ENCODE results near the gene EPB41L3. TPM values are rescaled to one million over a fixed set of nuclear protein-coding genes. Genes with fewer than 3 reads are reported as not detected.
A peak's percentile ranks its signal among the peaks of the same experiment; 100 is the strongest.

Gene EPB41L3
- total RNA-seq, 4 donors from 2014 or later: 97.3 to 403 (median 134) TPM

- intact Hi-C loops (cut with DNase I; ENCODE audit: low total_unique reads) (no loop called here), in situ Hi-C loops (cut with MboI; ENCODE audit: low pct_ligation_motif_present in 1 of 4, low pct_unique_long_range_greater_than_20kb in 1 of 4, low sequenced_read_pairs in 3 of 4) (no loop called here)
- Histone ChIP-seq H3K4me1 (no peaks in the 10 kb centered on the region), H3K4me3 (no peak overlapping the region), H3K27ac (no peak overlapping the region), H3K36me3 (no peaks in the 10 kb centered on the region), H3K27me3 (no peaks in the 10 kb centered on the region), H3K9me3 (no peaks in the 10 kb centered on the region)
- DNase-seq: no peak
- TF ChIP-seq EP300 (IDR thresholded peaks at IDR 0.05; ENCODE audit: low read depth) (no peak), POLR2AphosphoS5 (IDR thresholded peaks at IDR 0.05) (no peak), POLR2A (IDR thresholded peaks at IDR 0.05) (no peak), CTCF (IDR thresholded peaks at IDR 0.05) (no peak)
- WGBS, 2 donors (ENCODE audit: low coverage in 1 of 2): 83 to 96% methylated on average over 3 of the region's 3 CpGs
These were observed 24.6 kb upstream of the EPB41L3 start for GRCh38 chr18:5568416-5568815.

GRCh38 chr18:5558851-5559250, 15.1 kb upstream of the EPB41L3 start:
- in situ Hi-C loops (cut with MboI; ENCODE audit: low pct_ligation_motif_present in 1 of 4, low pct_unique_long_range_greater_than_20kb in 1 of 4, low sequenced_read_pairs in 3 of 4): no loop called here
- no peaks in the 10 kb centered on the region for H3K9me3 ChIP-seq
- H3K4me3 ChIP-seq: no peak overlapping the region
- WGBS, 2 donors (ENCODE audit: low coverage in 1 of 2): 96 to 100% methylated on average over 1 of the region's 1 CpG
- no peaks in the 10 kb centered on the region for H3K4me1 ChIP-seq
- no peak for DNase-seq
- TF ChIP-seq POLR2A (IDR thresholded peaks at IDR 0.05) (no peak), EP300 (IDR thresholded peaks at IDR 0.05; ENCODE audit: low read depth) (no peak)
- intact Hi-C loops (cut with DNase I; ENCODE audit: low total_unique reads): no loop called here
- no peak overlapping the region for H3K27ac ChIP-seq
- H3K27me3 ChIP-seq: no peaks in the 10 kb centered on the region
- H3K36me3 ChIP-seq: no peaks in the 10 kb centered on the region

GRCh38 chr18:5556310-5556974, 12.6 kb upstream of the EPB41L3 start:
- Histone ChIP-seq H3K36me3 (no peaks in the 10 kb centered on the region), H3K4me1 (no peaks in the 10 kb centered on the region), H3K27ac (no peak overlapping the region), H3K9me3 (no peaks in the 10 kb centered on the region), H3K4me3 (no peak overlapping the region), H3K27me3 (no peaks in the 10 kb centered on the region)
- DNase-seq: no peak
- 66 to 81% methylated on average over 4 to 8 of the region's 8 CpGs for WGBS, 2 donors (ENCODE audit: low coverage in 1 of 2)
- in situ Hi-C loops (cut with MboI; ENCODE audit: low pct_ligation_motif_present in 1 of 4, low pct_unique_long_range_greater_than_20kb in 1 of 4, low sequenced_read_pairs in 3 of 4) (no loop called here), intact Hi-C loops (cut with DNase I; ENCODE audit: low total_unique reads) (no loop called here)
- TF ChIP-seq POLR2AphosphoS5 (IDR thresholded peaks at IDR 0.05): no peak

- no peak for TF ChIP-seq EP300 (IDR thresholded peaks at IDR 0.05; ENCODE audit: low read depth)
- no peak for TF ChIP-seq CTCF (IDR thresholded peaks at IDR 0.05)
- TF ChIP-seq POLR2A (IDR thresholded peaks at IDR 0.05): no peak
- no peak for TF ChIP-seq POLR2AphosphoS5 (IDR thresholded peaks at IDR 0.05)
- Histone ChIP-seq H3K27me3 (no peaks in the 10 kb centered on the region), H3K4me3 (no peak overlapping the region), H3K36me3 (no peaks in the 10 kb centered on the region), H3K27ac (no peak overlapping the region), H3K9me3 (no peaks in the 10 kb centered on the region), H3K4me1 (no peaks in the 10 kb centered on the region)
- in situ Hi-C loops (cut with MboI; ENCODE audit: low pct_ligation_motif_present in 1 of 4, low pct_unique_long_range_greater_than_20kb in 1 of 4, low sequenced_read_pairs in 3 of 4): no loop called here
- WGBS, 2 donors (ENCODE audit: low coverage in 1 of 2): 90% methylated on average over 4 of the region's 4 CpGs; no CpG with 5 or more reads in 1 of the 2 donors
- intact Hi-C loops (cut with DNase I; ENCODE audit: low total_unique reads): no loop called here
- DNase-seq: no peak
These were observed 10.8 kb upstream of the EPB41L3 start for GRCh38 chr18:5554629-5555028.

- Histone ChIP-seq H3K27me3 (peaks cover 19% of the 10 kb centered on the region), H3K4me1 (peaks cover 0 to 14% (median 2%) of the 10 kb centered on the region in 4 donors), H3K36me3 (no peaks in the 10 kb centered on the region), H3K9me3 (no peaks in the 10 kb centered on the region), H3K4me3 (no peak overlapping the region), H3K27ac (no peak overlapping the region)
- WGBS, 2 donors (ENCODE audit: low coverage in 1 of 2): 24 to 27% methylated on average over 3 of the region's 3 CpGs
- intact Hi-C loops (cut with DNase I; ENCODE audit: low total_unique reads) (loop anchor here (10.0 kb wide), 1 partner anchor 122 kb away; no protein-coding TSS in a partner anchor), in situ Hi-C loops (cut with MboI; ENCODE audit: low pct_ligation_motif_present in 1 of 4, low pct_unique_long_range_greater_than_20kb in 1 of 4, low sequenced_read_pairs in 3 of 4) (no loop called here)
- TF ChIP-seq POLR2AphosphoS5 (IDR thresholded peaks at IDR 0.05) (no peak), EP300 (IDR thresholded peaks at IDR 0.05; ENCODE audit: low read depth) (no peak), POLR2A (IDR thresholded peaks at IDR 0.05) (no peak), CTCF (IDR thresholded peaks at IDR 0.05) (peak in 4 of 5 experiments; percentile 35 to 60 (median 40))
- DNase-seq: no peak
These were observed 2.9 kb upstream of the EPB41L3 start for GRCh38 chr18:5546660-5547059.
